Measurements from ENCODE around the gene DSCAM. TPM values are rescaled to one million over a fixed set of nuclear protein-coding genes. Genes with fewer than 3 reads are reported as not detected.

The DSCAM gene
- total and polyA plus RNA-seq, 2 experiments from 2014 or later = 0.07 TPM; not detected in 1

- Mint-ChIP-seq H3K27me3 (ENCODE audit: insufficient read depth, low read depth, poor library complexity) (peaks cover 3% of the 10 kb centered on the region), H3K4me1 (no peaks in the 10 kb centered on the region), H3K27ac (no peak overlapping the region), H3K36me3 (ENCODE audit: low read depth) (no peaks in the 10 kb centered on the region), H3K9me3 (peaks cover 37% of the 10 kb centered on the region), H3K4me3 (no peak overlapping the region)
- DNase-seq (ENCODE audit: low spot score) (no peak), ATAC-seq (no peak)
- TF ChIP-seq, protein P1, sequence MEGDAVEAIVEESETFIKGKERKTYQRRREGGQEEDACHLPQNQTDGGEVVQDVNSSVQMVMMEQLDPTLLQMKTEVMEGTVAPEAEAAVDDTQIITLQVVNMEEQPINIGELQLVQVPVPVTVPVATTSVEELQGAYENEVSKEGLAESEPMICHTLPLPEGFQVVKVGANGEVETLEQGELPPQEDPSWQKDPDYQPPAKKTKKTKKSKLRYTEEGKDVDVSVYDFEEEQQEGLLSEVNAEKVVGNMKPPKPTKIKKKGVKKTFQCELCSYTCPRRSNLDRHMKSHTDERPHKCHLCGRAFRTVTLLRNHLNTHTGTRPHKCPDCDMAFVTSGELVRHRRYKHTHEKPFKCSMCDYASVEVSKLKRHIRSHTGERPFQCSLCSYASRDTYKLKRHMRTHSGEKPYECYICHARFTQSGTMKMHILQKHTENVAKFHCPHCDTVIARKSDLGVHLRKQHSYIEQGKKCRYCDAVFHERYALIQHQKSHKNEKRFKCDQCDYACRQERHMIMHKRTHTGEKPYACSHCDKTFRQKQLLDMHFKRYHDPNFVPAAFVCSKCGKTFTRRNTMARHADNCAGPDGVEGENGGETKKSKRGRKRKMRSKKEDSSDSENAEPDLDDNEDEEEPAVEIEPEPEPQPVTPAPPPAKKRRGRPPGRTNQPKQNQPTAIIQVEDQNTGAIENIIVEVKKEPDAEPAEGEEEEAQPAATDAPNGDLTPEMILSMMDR (conservative IDR thresholded peaks at IDR 0.05; ENCODE audit: low read depth in 2 of 2) = no peak
- TF ChIP-seq ZNF331 (CRISPR knock-in tag; IDR thresholded peaks at IDR 0.05; ENCODE audit: low read depth) = no peak
- no peak for TF ChIP-seq ETS1 (IDR thresholded peaks at IDR 0.05)
- TF ChIP-seq REST (IDR thresholded peaks at IDR 0.05; ENCODE audit: unreplicated experiment) = no peak
- no peak for TF ChIP-seq EZH2 (IDR thresholded peaks at IDR 0.05; ENCODE audit: low read depth, unreplicated experiment)
- no peak for TF ChIP-seq ZNF114 (CRISPR knock-in tag; IDR thresholded peaks at IDR 0.05)
- no peak for TF ChIP-seq NANOG (IDR thresholded peaks at IDR 0.05; ENCODE audit: borderline replicate concordance)
- TF ChIP-seq STAT1 (IDR thresholded peaks at IDR 0.05; ENCODE audit: unreplicated experiment) = no peak
- TF ChIP-seq POLR2AphosphoS5 (IDR thresholded peaks at IDR 0.05; ENCODE audit: low read depth) = no peak
- TF ChIP-seq CREB1 (CRISPR knock-in tag; IDR thresholded peaks at IDR 0.05; ENCODE audit: low read depth) = no peak
- TF ChIP-seq EZH2phosphoT487 (IDR thresholded peaks at IDR 0.05; ENCODE audit: unreplicated experiment) = no peak
- TF ChIP-seq, protein P2, sequence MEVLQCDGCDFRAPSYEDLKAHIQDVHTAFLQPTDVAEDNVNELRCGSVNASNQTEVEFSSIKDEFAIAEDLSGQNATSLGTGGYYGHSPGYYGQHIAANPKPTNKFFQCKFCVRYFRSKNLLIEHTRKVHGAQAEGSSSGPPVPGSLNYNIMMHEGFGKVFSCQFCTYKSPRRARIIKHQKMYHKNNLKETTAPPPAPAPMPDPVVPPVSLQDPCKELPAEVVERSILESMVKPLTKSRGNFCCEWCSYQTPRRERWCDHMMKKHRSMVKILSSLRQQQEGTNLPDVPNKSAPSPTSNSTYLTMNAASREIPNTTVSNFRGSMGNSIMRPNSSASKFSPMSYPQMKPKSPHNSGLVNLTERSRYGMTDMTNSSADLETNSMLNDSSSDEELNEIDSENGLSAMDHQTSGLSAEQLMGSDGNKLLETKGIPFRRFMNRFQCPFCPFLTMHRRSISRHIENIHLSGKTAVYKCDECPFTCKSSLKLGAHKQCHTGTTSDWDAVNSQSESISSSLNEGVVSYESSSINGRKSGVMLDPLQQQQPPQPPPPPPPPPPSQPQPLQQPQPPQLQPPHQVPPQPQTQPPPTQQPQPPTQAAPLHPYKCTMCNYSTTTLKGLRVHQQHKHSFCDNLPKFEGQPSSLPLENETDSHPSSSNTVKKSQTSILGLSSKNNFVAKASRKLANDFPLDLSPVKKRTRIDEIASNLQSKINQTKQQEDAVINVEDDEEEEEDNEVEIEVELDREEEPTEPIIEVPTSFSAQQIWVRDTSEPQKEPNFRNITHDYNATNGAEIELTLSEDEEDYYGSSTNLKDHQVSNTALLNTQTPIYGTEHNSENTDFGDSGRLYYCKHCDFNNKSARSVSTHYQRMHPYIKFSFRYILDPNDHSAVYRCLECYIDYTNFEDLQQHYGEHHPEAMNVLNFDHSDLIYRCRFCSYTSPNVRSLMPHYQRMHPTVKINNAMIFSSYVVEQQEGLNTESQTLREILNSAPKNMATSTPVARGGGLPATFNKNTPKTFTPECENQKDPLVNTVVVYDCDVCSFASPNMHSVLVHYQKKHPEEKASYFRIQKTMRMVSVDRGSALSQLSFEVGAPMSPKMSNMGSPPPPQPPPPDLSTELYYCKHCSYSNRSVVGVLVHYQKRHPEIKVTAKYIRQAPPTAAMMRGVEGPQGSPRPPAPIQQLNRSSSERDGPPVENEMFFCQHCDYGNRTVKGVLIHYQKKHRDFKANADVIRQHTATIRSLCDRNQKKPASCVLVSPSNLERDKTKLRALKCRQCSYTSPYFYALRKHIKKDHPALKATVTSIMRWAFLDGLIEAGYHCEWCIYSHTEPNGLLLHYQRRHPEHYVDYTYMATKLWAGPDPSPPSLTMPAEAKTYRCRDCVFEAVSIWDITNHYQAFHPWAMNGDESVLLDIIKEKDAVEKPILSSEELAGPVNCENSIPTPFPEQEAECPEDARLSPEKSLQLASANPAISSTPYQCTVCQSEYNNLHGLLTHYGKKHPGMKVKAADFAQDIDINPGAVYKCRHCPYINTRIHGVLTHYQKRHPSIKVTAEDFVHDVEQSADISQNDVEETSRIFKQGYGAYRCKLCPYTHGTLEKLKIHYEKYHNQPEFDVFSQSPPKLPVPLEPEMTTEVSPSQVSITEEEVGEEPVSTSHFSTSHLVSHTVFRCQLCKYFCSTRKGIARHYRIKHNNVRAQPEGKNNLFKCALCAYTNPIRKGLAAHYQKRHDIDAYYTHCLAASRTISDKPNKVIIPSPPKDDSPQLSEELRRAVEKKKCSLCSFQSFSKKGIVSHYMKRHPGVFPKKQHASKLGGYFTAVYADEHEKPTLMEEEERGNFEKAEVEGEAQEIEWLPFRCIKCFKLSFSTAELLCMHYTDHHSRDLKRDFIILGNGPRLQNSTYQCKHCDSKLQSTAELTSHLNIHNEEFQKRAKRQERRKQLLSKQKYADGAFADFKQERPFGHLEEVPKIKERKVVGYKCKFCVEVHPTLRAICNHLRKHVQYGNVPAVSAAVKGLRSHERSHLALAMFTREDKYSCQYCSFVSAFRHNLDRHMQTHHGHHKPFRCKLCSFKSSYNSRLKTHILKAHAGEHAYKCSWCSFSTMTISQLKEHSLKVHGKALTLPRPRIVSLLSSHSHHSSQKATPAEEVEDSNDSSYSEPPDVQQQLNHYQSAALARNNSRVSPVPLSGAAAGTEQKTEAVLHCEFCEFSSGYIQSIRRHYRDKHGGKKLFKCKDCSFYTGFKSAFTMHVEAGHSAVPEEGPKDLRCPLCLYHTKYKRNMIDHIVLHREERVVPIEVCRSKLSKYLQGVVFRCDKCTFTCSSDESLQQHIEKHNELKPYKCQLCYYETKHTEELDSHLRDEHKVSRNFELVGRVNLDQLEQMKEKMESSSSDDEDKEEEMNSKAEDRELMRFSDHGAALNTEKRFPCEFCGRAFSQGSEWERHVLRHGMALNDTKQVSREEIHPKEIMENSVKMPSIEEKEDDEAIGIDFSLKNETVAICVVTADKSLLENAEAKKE (CRISPR knock-in tag; IDR thresholded peaks at IDR 0.05) = no peak
- Histone ChIP-seq H3F3A (replicated peaks; ENCODE audit: low read depth) (no peaks in the 10 kb centered on the region), H3K79me2 (replicated peaks; ENCODE audit: insufficient read depth) (no peaks in the 10 kb centered on the region), H3K27me3 (ENCODE audit: insufficient read depth) (no peaks in the 10 kb centered on the region), H3K4me2 (no peak overlapping the region), H2AFZ (no peak overlapping the region), H3K36me3 (ENCODE audit: insufficient read depth) (no peaks in the 10 kb centered on the region), H3K4me3 (no peak overlapping the region), H3K9me2 (ENCODE audit: insufficient read depth) (no peaks in the 10 kb centered on the region), H4K20me1 (replicated peaks; ENCODE audit: insufficient read depth) (no peaks in the 10 kb centered on the region), H3K4me1 (ENCODE audit: insufficient read depth) (no peaks in the 10 kb centered on the region), H3K27ac (ENCODE audit: low read depth) (no peak overlapping the region)
Observed at GRCh38 chr21:40074198-40074597, 772.8 kb downstream of the DSCAM start.

Measured in GM23338 (cell line).